ENCODE measurements around the gene RAVER2. TPM values are rescaled to one million over a fixed set of nuclear protein-coding genes. Genes with fewer than 3 reads are reported as not detected.

RAVER2 gene
- total RNA-seq, 1 experiment from 2014 or later = 20.3 TPM

DNA sequence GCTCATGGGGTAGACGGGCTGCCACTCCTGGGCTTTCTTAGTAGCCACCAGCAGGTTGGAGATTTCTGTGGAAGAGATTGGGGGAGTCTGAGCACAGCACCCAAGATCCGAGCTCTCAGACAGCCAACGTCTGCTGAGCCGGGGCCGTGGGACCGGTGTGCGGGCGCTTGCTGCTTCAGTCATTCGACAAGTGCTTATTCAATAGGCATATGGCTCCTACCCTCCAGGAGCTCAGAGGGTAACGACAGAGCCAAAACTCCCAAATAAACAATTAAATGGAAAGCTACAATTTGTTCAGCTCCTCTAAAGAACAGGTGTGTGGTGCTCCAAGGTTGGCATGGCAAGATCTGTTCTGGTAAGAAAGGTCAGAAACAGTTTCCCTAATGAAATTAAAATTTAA lies 106.0 kb downstream of the RAVER2 start (continued):
- TF ChIP-seq, protein P1, sequence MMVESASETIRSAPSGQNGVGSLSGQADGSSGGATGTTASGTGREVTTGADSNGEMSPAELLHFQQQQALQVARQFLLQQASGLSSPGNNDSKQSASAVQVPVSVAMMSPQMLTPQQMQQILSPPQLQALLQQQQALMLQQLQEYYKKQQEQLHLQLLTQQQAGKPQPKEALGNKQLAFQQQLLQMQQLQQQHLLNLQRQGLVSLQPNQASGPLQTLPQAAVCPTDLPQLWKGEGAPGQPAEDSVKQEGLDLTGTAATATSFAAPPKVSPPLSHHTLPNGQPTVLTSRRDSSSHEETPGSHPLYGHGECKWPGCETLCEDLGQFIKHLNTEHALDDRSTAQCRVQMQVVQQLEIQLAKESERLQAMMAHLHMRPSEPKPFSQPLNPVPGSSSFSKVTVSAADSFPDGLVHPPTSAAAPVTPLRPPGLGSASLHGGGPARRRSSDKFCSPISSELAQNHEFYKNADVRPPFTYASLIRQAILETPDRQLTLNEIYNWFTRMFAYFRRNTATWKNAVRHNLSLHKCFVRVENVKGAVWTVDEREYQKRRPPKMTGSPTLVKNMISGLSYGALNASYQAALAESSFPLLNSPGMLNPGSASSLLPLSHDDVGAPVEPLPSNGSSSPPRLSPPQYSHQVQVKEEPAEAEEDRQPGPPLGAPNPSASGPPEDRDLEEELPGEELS (CRISPR knock-in tag; IDR thresholded peaks at IDR 0.05) = no peak
- no peak for TF ChIP-seq ZNF219 (CRISPR knock-in tag; IDR thresholded peaks at IDR 0.05; ENCODE audit: borderline replicate concordance)
- no peak for TF ChIP-seq RORB (CRISPR knock-in tag; IDR thresholded peaks at IDR 0.05)
- TF ChIP-seq MYBL2 (CRISPR knock-in tag; IDR thresholded peaks at IDR 0.05) = no peak
- TF ChIP-seq, protein P2, sequence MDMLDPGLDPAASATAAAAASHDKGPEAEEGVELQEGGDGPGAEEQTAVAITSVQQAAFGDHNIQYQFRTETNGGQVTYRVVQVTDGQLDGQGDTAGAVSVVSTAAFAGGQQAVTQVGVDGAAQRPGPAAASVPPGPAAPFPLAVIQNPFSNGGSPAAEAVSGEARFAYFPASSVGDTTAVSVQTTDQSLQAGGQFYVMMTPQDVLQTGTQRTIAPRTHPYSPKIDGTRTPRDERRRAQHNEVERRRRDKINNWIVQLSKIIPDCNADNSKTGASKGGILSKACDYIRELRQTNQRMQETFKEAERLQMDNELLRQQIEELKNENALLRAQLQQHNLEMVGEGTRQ (CRISPR knock-in tag; IDR thresholded peaks at IDR 0.05) = no peak
- no peak for TF ChIP-seq NR1H2 (CRISPR knock-in tag; IDR thresholded peaks at IDR 0.05)
- TF ChIP-seq, protein P3, sequence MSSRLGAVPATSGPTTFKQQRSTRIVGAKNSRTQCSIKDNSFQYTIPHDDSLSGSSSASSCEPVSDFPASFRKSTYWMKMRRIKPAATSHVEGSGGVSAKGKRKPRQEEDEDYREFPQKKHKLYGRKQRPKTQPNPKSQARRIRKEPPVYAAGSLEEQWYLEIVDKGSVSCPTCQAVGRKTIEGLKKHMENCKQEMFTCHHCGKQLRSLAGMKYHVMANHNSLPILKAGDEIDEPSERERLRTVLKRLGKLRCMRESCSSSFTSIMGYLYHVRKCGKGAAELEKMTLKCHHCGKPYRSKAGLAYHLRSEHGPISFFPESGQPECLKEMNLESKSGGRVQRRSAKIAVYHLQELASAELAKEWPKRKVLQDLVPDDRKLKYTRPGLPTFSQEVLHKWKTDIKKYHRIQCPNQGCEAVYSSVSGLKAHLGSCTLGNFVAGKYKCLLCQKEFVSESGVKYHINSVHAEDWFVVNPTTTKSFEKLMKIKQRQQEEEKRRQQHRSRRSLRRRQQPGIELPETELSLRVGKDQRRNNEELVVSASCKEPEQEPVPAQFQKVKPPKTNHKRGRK (CRISPR knock-in tag; IDR thresholded peaks at IDR 0.05; ENCODE audit: borderline replicate concordance) = no peak
- TF ChIP-seq NR3C1 (CRISPR knock-in tag; conservative IDR thresholded peaks at IDR 0.05; ENCODE audit: low read depth) = no peak
- no peak for TF ChIP-seq TCF7 (CRISPR knock-in tag; IDR thresholded peaks at IDR 0.05; ENCODE audit: low read depth)
- TF ChIP-seq PRRX2 (CRISPR knock-in tag; IDR thresholded peaks at IDR 0.05) = no peak
- no peak for TF ChIP-seq ETV6 (CRISPR knock-in tag; IDR thresholded peaks at IDR 0.05)
- TF ChIP-seq ZNF396 (CRISPR knock-in tag; IDR thresholded peaks at IDR 0.05; ENCODE audit: borderline replicate concordance) = no peak
- no peak for TF ChIP-seq CREB1 (CRISPR knock-in tag; IDR thresholded peaks at IDR 0.05)
- TF ChIP-seq, protein P4, sequence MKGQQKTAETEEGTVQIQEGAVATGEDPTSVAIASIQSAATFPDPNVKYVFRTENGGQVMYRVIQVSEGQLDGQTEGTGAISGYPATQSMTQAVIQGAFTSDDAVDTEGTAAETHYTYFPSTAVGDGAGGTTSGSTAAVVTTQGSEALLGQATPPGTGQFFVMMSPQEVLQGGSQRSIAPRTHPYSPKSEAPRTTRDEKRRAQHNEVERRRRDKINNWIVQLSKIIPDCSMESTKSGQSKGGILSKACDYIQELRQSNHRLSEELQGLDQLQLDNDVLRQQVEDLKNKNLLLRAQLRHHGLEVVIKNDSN (CRISPR knock-in tag; IDR thresholded peaks at IDR 0.05) = no peak
- TF ChIP-seq NFATC4 (CRISPR knock-in tag; IDR thresholded peaks at IDR 0.05) = no peak
- TF ChIP-seq ZNF232 (CRISPR knock-in tag; IDR thresholded peaks at IDR 0.05) = no peak
- no peak for TF ChIP-seq SMAD4 (CRISPR knock-in tag; IDR thresholded peaks at IDR 0.05)

DNA sequence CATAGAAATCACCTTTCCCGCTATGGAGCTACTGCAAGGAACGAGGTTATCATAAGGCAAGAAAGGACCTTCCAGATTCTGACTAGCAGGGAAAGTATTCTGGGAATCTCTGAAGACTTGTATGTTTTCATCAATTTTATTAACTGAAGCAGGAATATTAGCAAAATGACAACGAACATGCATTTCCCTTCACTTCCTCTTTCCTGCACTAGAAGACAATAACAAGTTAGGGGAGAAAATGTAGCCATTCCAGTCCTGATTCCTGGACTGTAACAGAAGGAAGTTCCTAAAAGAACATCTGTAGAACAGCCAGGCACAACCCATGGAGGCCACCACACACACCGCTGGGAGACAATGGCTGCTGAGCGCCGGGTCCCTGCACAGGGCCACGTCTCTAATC lies 106.8 kb downstream of the RAVER2 start:
- TF ChIP-seq, protein P5, sequence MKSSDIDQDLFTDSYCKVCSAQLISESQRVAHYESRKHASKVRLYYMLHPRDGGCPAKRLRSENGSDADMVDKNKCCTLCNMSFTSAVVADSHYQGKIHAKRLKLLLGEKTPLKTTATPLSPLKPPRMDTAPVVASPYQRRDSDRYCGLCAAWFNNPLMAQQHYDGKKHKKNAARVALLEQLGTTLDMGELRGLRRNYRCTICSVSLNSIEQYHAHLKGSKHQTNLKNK (CRISPR knock-in tag; IDR thresholded peaks at IDR 0.05) = no peak
- TF ChIP-seq SMAD4 (CRISPR knock-in tag; IDR thresholded peaks at IDR 0.05) (no peak), GRHL2 (CRISPR knock-in tag; IDR thresholded peaks at IDR 0.05; ENCODE audit: insufficient replicate concordance, severe bottlenecking) (no peak), ELF4 (CRISPR knock-in tag; IDR thresholded peaks at IDR 0.05; ENCODE audit: low read depth) (no peak), ETV6 (CRISPR knock-in tag; IDR thresholded peaks at IDR 0.05) (no peak), ZNF396 (CRISPR knock-in tag; IDR thresholded peaks at IDR 0.05; ENCODE audit: borderline replicate concordance) (no peak), FOXP1 (CRISPR knock-in tag; IDR thresholded peaks at IDR 0.05; ENCODE audit: borderline replicate concordance) (no peak), MYBL2 (CRISPR knock-in tag; IDR thresholded peaks at IDR 0.05) (no peak), OVOL2 (CRISPR knock-in tag; IDR thresholded peaks at IDR 0.05; ENCODE audit: borderline replicate concordance) (no peak), EMX1 (CRISPR knock-in tag; IDR thresholded peaks at IDR 0.05) (no peak)
- TF ChIP-seq, protein P4 (CRISPR knock-in tag; IDR thresholded peaks at IDR 0.05) = no peak
- TF ChIP-seq, protein P6, sequence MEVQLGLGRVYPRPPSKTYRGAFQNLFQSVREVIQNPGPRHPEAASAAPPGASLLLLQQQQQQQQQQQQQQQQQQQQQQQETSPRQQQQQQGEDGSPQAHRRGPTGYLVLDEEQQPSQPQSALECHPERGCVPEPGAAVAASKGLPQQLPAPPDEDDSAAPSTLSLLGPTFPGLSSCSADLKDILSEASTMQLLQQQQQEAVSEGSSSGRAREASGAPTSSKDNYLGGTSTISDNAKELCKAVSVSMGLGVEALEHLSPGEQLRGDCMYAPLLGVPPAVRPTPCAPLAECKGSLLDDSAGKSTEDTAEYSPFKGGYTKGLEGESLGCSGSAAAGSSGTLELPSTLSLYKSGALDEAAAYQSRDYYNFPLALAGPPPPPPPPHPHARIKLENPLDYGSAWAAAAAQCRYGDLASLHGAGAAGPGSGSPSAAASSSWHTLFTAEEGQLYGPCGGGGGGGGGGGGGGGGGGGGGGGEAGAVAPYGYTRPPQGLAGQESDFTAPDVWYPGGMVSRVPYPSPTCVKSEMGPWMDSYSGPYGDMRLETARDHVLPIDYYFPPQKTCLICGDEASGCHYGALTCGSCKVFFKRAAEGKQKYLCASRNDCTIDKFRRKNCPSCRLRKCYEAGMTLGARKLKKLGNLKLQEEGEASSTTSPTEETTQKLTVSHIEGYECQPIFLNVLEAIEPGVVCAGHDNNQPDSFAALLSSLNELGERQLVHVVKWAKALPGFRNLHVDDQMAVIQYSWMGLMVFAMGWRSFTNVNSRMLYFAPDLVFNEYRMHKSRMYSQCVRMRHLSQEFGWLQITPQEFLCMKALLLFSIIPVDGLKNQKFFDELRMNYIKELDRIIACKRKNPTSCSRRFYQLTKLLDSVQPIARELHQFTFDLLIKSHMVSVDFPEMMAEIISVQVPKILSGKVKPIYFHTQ (CRISPR knock-in tag; IDR thresholded peaks at IDR 0.05) = no peak
- TF ChIP-seq, protein P7, sequence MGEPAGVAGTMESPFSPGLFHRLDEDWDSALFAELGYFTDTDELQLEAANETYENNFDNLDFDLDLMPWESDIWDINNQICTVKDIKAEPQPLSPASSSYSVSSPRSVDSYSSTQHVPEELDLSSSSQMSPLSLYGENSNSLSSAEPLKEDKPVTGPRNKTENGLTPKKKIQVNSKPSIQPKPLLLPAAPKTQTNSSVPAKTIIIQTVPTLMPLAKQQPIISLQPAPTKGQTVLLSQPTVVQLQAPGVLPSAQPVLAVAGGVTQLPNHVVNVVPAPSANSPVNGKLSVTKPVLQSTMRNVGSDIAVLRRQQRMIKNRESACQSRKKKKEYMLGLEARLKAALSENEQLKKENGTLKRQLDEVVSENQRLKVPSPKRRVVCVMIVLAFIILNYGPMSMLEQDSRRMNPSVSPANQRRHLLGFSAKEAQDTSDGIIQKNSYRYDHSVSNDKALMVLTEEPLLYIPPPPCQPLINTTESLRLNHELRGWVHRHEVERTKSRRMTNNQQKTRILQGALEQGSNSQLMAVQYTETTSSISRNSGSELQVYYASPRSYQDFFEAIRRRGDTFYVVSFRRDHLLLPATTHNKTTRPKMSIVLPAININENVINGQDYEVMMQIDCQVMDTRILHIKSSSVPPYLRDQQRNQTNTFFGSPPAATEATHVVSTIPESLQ (CRISPR knock-in tag; IDR thresholded peaks at IDR 0.05) = no peak
- TF ChIP-seq, protein P8, sequence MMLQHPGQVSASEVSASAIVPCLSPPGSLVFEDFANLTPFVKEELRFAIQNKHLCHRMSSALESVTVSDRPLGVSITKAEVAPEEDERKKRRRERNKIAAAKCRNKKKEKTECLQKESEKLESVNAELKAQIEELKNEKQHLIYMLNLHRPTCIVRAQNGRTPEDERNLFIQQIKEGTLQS (CRISPR knock-in tag; conservative IDR thresholded peaks at IDR 0.05) = no peak
- ATAC-seq = no peak
- H3K36me3 Mint-ChIP-seq = no peaks in the 10 kb centered on the region; the same call in none of the 2 replicates
- ChIA-PET POLR2A (no interaction called here), CTCF (no interaction called here)
- no peak overlapping the region for H3K27ac Mint-ChIP-seq
- H3K27me3 Mint-ChIP-seq (ENCODE audit: low read depth) = no peaks in the 10 kb centered on the region
- DNase-seq (ENCODE audit: low spot score) = no peak
- no peaks in the 10 kb centered on the region for H3K4me1 Mint-ChIP-seq
- H3K9me3 Mint-ChIP-seq = no peaks in the 10 kb centered on the region
- no peak overlapping the region for H3K4me3 Mint-ChIP-seq
